ENCODE measurements around the gene PHACTR3.

The PHACTR3 gene

DNA sequence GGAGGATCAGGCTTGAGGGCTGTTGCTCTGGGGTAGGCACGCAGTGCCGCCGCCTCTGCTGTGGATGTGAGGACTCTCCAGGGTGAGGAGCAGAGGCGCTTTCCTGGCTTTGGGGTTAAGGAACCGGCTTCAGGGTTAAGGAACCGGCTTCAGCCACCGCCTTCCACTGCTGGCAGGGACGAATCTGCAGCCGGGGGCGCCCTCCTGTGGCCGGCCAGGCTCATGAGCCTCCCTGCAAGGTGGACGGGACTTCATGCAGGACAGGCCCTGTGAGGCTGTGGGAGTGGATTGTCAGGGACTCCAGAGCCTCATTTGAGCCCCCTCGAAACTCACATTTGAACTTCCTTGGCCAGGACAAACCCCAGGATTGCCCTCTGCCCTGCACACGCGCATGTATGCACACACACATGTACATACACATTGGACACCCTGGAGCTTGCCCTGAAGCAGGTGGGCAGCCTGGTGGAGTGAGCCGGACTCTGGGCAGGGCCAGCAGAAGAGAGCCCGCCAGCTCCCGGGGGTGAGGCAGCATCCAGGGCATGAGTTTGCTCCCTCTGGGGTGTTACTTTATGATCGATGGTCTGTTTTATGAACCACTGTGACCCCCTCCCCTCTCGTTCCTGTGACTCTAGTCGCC lies 146.9 kb downstream of the PHACTR3 start:
- no peaks in the 10 kb centered on the region; the same call in 1 of the 2 replicates for H3K27me3 ChIP-seq (ENCODE audit: insufficient read depth, low read length)
- no peaks in the 10 kb centered on the region for H3F3A ChIP-seq (ENCODE audit: insufficient read depth, low read length)
- peaks cover 26% of the 10 kb centered on the region for H3K4me1 ChIP-seq (ENCODE audit: insufficient read depth, low read length, severe bottlenecking)
- H3K36me3 ChIP-seq (ENCODE audit: insufficient read depth, low read length) = no peaks in the 10 kb centered on the region
- H3K9me3 ChIP-seq (ENCODE audit: low read length) = no peaks in the 10 kb centered on the region
- H3K27ac ChIP-seq (ENCODE audit: low read depth, low read length, poor library complexity, severe bottlenecking) = no peak overlapping the region
- no peak overlapping the region for H3K9ac ChIP-seq (ENCODE audit: low read length)
- H3K9me2 ChIP-seq (ENCODE audit: low read depth, low read length) = no peaks in the 10 kb centered on the region
- no peak overlapping the region for H3K4me3 ChIP-seq (ENCODE audit: low read depth, low read length, poor library complexity, severe bottlenecking)
- H2AFZ ChIP-seq (ENCODE audit: low read length) = no peak overlapping the region
- no peaks in the 10 kb centered on the region for H3K79me2 ChIP-seq (ENCODE audit: insufficient read depth, low read length)
- no peak overlapping the region for H3K4me2 ChIP-seq (ENCODE audit: low read length)
- H4K20me1 ChIP-seq (ENCODE audit: insufficient read depth, low read length) = no peaks in the 10 kb centered on the region
- TF ChIP-seq EZH2 (IDR thresholded peaks at IDR 0.05; ENCODE audit: borderline replicate concordance, low read length) = no peak
- TF ChIP-seq, protein P1, sequence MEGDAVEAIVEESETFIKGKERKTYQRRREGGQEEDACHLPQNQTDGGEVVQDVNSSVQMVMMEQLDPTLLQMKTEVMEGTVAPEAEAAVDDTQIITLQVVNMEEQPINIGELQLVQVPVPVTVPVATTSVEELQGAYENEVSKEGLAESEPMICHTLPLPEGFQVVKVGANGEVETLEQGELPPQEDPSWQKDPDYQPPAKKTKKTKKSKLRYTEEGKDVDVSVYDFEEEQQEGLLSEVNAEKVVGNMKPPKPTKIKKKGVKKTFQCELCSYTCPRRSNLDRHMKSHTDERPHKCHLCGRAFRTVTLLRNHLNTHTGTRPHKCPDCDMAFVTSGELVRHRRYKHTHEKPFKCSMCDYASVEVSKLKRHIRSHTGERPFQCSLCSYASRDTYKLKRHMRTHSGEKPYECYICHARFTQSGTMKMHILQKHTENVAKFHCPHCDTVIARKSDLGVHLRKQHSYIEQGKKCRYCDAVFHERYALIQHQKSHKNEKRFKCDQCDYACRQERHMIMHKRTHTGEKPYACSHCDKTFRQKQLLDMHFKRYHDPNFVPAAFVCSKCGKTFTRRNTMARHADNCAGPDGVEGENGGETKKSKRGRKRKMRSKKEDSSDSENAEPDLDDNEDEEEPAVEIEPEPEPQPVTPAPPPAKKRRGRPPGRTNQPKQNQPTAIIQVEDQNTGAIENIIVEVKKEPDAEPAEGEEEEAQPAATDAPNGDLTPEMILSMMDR (IDR thresholded peaks at IDR 0.05; ENCODE audit: low read length) = peak; percentile 85

DNA sequence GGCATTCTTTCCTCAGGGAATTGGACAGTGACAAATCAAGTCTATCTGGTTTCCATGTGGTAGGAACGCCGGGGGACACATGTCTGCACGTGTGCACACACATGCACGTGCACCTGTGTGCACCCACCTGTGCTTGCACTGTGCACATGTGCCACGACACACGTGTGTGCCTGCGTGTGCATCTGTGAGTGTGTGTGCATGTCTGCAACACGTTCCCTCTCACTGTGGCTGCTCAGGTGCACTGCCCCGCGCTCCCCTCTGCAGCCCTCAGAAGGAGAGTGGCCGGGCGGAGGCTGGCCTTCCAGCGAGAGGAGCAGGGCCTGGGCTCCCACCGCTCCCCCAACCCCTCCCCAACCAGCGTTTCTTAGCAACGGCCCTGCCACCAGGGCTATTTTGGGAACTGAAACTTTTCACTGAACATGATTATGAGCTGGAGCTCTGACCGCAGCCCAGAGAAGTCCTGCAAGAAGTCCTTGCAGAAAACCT lies 147.8 kb downstream of the PHACTR3 start:
- Histone ChIP-seq H3K9me2 (ENCODE audit: low read depth, low read length) (no peaks in the 10 kb centered on the region), H3K36me3 (ENCODE audit: insufficient read depth, low read length) (no peaks in the 10 kb centered on the region), H3K4me3 (ENCODE audit: low read depth, low read length, poor library complexity, severe bottlenecking) (no peak overlapping the region), H4K20me1 (ENCODE audit: insufficient read depth, low read length) (no peaks in the 10 kb centered on the region), H3K4me1 (ENCODE audit: insufficient read depth, low read length, severe bottlenecking) (peaks cover 26% of the 10 kb centered on the region), H3F3A (ENCODE audit: insufficient read depth, low read length) (no peaks in the 10 kb centered on the region), H3K27me3 (ENCODE audit: insufficient read depth, low read length) (no peaks in the 10 kb centered on the region; the same call in 1 of the 2 replicates), H2AFZ (ENCODE audit: low read length) (no peak overlapping the region), H3K4me2 (ENCODE audit: low read length) (peak overlapping the region; percentile 54), H3K9ac (ENCODE audit: low read length) (no peak overlapping the region), H3K27ac (ENCODE audit: low read depth, low read length, poor library complexity, severe bottlenecking) (no peak overlapping the region), H3K9me3 (ENCODE audit: low read length) (no peaks in the 10 kb centered on the region), H3K79me2 (ENCODE audit: insufficient read depth, low read length) (no peaks in the 10 kb centered on the region)
- TF ChIP-seq EZH2 (IDR thresholded peaks at IDR 0.05; ENCODE audit: borderline replicate concordance, low read length) = no peak
- TF ChIP-seq, protein P1 (IDR thresholded peaks at IDR 0.05; ENCODE audit: low read length) = no peak

DNA sequence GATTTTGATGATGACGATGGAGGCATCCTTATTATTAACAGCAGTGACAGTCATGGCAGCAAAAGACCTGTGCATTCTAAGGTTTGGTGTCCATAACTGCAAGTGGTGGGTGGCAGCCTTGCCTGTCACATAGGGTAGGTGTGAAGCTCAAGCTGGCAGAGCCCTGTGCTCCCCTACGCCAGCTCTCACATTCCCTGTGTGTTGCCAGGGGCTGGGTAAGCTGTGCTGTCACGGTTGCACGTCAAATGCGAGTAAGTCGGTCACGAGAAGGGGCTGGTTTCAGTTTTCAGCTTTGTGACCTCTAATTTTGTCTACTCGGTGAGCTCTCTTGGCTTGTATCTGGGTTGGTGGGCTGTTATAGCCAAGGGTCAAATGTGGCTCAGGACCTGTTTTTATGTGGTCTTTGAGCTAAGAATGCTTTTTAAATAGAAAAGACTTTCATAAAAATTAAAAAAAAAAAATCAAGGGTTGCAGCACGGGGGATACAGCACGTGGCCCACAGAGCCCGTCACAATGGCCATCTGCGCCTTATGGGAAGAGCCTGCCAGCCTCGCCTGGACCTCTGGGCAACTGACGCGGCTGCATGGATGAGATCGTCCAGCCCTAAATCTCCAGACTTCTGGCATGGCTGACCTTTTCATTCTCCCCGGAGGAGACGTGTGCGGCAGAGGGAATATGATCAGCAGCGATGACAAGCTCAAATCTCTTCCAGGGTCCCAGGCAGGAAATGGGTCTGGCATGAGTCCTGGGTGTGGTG lies 148.5 kb downstream of the PHACTR3 start:
- H3F3A ChIP-seq (ENCODE audit: insufficient read depth, low read length) = no peaks in the 10 kb centered on the region
- no peaks in the 10 kb centered on the region for H4K20me1 ChIP-seq (ENCODE audit: insufficient read depth, low read length)
- H2AFZ ChIP-seq (ENCODE audit: low read length) = no peak overlapping the region
- H3K4me3 ChIP-seq (ENCODE audit: low read depth, low read length, poor library complexity, severe bottlenecking) = peak overlapping the region; percentile 37
- peak overlapping the region; percentile 54 for H3K4me2 ChIP-seq (ENCODE audit: low read length)
- no peak overlapping the region for H3K9ac ChIP-seq (ENCODE audit: low read length)
- no peaks in the 10 kb centered on the region for H3K9me2 ChIP-seq (ENCODE audit: low read depth, low read length)
- H3K27ac ChIP-seq (ENCODE audit: low read depth, low read length, poor library complexity, severe bottlenecking) = peak overlapping the region; percentile 33
- H3K4me1 ChIP-seq (ENCODE audit: insufficient read depth, low read length, severe bottlenecking) = peaks cover 26% of the 10 kb centered on the region
- no peaks in the 10 kb centered on the region for H3K9me3 ChIP-seq (ENCODE audit: low read length)
- no peaks in the 10 kb centered on the region for H3K36me3 ChIP-seq (ENCODE audit: insufficient read depth, low read length)
- no peak for TF ChIP-seq EZH2 (IDR thresholded peaks at IDR 0.05; ENCODE audit: borderline replicate concordance, low read length)
- TF ChIP-seq, protein P1 (IDR thresholded peaks at IDR 0.05; ENCODE audit: low read length) = no peak
- no peaks in the 10 kb centered on the region for H3K79me2 ChIP-seq (ENCODE audit: insufficient read depth, low read length)
- no peaks in the 10 kb centered on the region; the same call in 1 of the 2 replicates for H3K27me3 ChIP-seq (ENCODE audit: insufficient read depth, low read length)

Data from OCI-LY1 (cell line).